Glutamatergic neuron (in vitro differentiated cells): Measurements from ENCODE around the gene PTPN11. TPM values are rescaled to one million over a fixed set of nuclear protein-coding genes. Genes with fewer than 3 reads are reported as not detected.

Experiments
- DNase-seq: peaks from one replicate; pipeline ENCODE4 v3.0.0; 2022
- H3K27ac Mint-ChIP-seq: one replicate; pipeline ENCODE4 v1.8.0; 2020; ENCODE audit warnings: mild to moderate bottlenecking, mixed read lengths, inconsistent platforms; ENCODE audit not compliant: unreplicated experiment
- H3K27me3 Mint-ChIP-seq: one replicate; pipeline ENCODE4 v1.8.0; 2020; ENCODE audit warnings: mild to moderate bottlenecking, moderate library complexity, mixed read lengths, inconsistent platforms; ENCODE audit not compliant: unreplicated experiment
- H3K36me3 Mint-ChIP-seq: one replicate; pipeline ENCODE4 v1.8.0; 2020; ENCODE audit warnings: mild to moderate bottlenecking, mixed read lengths, inconsistent platforms; ENCODE audit not compliant: unreplicated experiment
- H3K4me1 Mint-ChIP-seq: one replicate; pipeline ENCODE4 v1.8.0; 2020; ENCODE audit warnings: mild to moderate bottlenecking, low read depth, mixed read lengths, inconsistent platforms; ENCODE audit not compliant: unreplicated experiment
- H3K4me3 Mint-ChIP-seq: one replicate; pipeline ENCODE4 v1.8.0; 2020; ENCODE audit warnings: mild to moderate bottlenecking, mixed read lengths, inconsistent platforms; ENCODE audit not compliant: unreplicated experiment
- H3K9me3 Mint-ChIP-seq: one replicate; pipeline ENCODE4 v1.8.0; 2020; ENCODE audit warnings: mild to moderate bottlenecking, moderate library complexity, mixed read lengths, inconsistent platforms; ENCODE audit not compliant: unreplicated experiment
- total RNA-seq: library from RNA; stranded (reverse); fragmentation: NEBNext Ultra II Directional; extraction: Animal tissue kit (Norgen Biotek cat#: 25700); gene quantifications from one replicate; pipeline ENCODE4 v1.2.1, GENCODE V29; 2021; ENCODE audit not compliant: unreplicated experiment
- TF ChIP-seq, protein P1 (sequence below): fragments of 200-600 bp; sonication (generic); IDR thresholded peaks from one replicate; pipeline ENCODE4 v1.5.0; 2021; ENCODE audit not compliant: partially characterized antibody, unreplicated experiment

The PTPN11 gene
- total RNA-seq, 1 donor from 2014 or later, result 68.7 TPM

DNA sequence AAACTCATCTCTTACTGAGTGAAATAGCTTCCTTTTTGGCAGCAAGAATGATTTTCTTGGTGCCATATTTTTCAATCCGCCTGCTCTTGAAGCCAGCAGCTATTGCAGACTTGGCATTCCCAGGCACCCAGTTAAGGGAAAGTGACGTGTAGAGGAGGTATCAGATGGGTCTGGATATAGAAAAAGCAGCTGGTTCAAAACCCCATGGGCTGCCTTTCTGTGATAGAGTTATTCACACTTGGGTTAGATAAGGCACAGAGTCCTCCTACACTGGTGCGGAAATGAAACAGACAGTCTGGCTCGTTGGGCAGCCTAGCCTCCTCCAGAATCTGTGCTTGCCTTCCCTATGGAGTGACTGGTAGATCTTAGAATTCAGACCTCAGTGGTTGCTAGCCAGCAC, 62.2 kb downstream of the PTPN11 start:
- H3K9me3 Mint-ChIP-seq, result peaks cover 1% of the 10 kb centered on the region
- TF ChIP-seq, protein P1, sequence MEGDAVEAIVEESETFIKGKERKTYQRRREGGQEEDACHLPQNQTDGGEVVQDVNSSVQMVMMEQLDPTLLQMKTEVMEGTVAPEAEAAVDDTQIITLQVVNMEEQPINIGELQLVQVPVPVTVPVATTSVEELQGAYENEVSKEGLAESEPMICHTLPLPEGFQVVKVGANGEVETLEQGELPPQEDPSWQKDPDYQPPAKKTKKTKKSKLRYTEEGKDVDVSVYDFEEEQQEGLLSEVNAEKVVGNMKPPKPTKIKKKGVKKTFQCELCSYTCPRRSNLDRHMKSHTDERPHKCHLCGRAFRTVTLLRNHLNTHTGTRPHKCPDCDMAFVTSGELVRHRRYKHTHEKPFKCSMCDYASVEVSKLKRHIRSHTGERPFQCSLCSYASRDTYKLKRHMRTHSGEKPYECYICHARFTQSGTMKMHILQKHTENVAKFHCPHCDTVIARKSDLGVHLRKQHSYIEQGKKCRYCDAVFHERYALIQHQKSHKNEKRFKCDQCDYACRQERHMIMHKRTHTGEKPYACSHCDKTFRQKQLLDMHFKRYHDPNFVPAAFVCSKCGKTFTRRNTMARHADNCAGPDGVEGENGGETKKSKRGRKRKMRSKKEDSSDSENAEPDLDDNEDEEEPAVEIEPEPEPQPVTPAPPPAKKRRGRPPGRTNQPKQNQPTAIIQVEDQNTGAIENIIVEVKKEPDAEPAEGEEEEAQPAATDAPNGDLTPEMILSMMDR, result no peak
- H3K4me3 Mint-ChIP-seq, result no peak overlapping the region
- H3K36me3 Mint-ChIP-seq, result peaks cover 29% of the 10 kb centered on the region
- H3K27me3 Mint-ChIP-seq, result peaks cover 6% of the 10 kb centered on the region
- no peak for DNase-seq
- no peak overlapping the region for H3K27ac Mint-ChIP-seq
- H3K4me1 Mint-ChIP-seq, result no peaks in the 10 kb centered on the region

DNA sequence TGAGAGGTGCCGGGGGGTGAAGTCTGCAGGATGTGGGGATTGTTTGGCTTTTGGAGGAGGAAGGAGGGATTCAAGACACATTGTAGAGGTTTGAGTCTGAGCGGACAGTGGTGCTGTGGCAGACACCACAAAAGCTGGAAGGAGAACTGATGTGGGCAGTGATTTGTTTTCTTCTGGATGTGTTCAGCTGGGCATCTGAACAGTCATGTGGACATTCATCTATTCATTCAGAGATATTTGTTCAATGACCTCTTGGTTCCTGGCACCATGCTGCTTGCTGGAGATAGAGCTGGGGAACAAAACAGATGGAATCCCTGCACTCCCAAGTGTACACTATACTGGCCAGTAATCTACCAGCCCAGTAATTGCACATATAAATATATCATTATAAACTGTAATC, 64.0 kb downstream of the PTPN11 start:
- Mint-ChIP-seq H3K4me1 (peaks cover 3% of the 10 kb centered on the region), H3K27me3 (peaks cover 6% of the 10 kb centered on the region), H3K27ac (no peak overlapping the region), H3K36me3 (peaks cover 27% of the 10 kb centered on the region), H3K4me3 (no peak overlapping the region), H3K9me3 (peaks cover 1% of the 10 kb centered on the region)
- TF ChIP-seq, protein P1, result no peak
- no peak for DNase-seq

DNA sequence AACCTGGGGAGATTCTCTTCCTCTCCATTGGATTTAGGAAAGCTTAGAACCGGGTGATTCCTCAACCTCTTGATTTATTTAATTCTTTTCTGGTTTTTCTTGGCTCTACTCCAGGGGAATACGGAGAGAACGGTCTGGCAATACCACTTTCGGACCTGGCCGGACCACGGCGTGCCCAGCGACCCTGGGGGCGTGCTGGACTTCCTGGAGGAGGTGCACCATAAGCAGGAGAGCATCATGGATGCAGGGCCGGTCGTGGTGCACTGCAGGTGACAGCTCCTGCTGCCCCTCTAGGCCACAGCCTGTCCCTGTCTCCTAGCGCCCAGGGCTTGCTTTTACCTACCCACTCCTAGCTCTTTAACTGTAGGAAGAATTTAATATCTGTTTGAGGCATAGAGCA, 67.6 kb downstream of the PTPN11 start:
- TF ChIP-seq, protein P1, result no peak
- H3K9me3 Mint-ChIP-seq, result peaks cover 1% of the 10 kb centered on the region
- peaks cover 4% of the 10 kb centered on the region for H3K27me3 Mint-ChIP-seq
- H3K4me3 Mint-ChIP-seq, result no peak overlapping the region
- H3K36me3 Mint-ChIP-seq, result peaks cover 7% of the 10 kb centered on the region
- no peak overlapping the region for H3K27ac Mint-ChIP-seq
- no peak for DNase-seq
- peaks cover 3% of the 10 kb centered on the region for H3K4me1 Mint-ChIP-seq

DNA sequence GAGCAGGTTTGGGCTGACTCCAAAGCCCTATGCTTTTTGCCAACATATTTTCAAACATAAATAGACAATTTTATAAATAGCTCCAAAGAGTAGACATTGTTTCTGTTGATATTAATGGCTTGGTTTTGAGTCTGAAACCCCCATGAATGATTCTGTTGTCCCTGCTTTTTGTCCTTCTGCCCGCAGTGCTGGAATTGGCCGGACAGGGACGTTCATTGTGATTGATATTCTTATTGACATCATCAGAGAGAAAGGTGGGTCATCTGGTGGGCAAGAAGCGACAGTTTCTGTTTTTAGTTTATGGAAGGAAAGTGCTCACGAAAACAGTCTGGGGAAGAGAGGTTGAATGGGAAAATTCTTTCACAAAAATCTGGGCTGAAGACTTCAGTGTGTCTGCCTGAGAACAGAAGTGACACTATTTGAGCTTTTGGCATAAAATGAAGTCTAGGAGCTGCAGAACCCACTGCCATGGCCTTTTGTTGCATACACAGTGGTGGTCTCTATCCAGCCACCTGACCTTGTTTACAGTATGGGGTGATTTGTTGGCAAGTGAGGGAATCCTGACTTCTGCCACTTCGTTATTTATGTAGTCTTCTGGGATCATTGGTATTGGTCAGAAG, 69.6 kb downstream of the PTPN11 start:
- TF ChIP-seq, protein P1, result no peak
- no peak for DNase-seq
- no peak overlapping the region for H3K4me3 Mint-ChIP-seq
- peaks cover 4% of the 10 kb centered on the region for H3K36me3 Mint-ChIP-seq
- peaks cover 3% of the 10 kb centered on the region for H3K27me3 Mint-ChIP-seq
- peaks cover under 1% of the 10 kb centered on the region for H3K9me3 Mint-ChIP-seq
- H3K4me1 Mint-ChIP-seq, result peaks cover 3% of the 10 kb centered on the region
- no peak overlapping the region for H3K27ac Mint-ChIP-seq

DNA sequence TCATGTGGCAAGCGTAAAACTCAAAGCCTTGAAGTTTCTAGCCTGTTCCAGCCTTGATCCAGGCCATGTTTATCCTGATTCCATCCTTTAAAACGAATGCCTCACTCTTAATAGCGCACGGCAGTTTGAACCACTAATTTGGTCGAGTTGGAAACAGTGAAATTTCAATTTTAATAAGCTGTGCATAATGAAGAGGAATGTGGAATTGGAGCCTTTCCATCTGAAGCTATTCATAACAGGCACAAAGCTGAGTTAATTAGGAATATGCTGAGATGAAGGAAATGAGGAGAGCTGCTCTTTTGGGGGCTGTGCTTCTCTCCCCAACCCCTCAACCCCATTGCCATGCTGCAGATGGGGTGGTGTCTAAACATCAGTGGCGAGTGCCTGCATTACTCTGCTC, 70.7 kb downstream of the PTPN11 start:
- Mint-ChIP-seq H3K4me1 (peaks cover 3% of the 10 kb centered on the region), H3K4me3 (no peak overlapping the region), H3K9me3 (no peaks in the 10 kb centered on the region), H3K27me3 (no peaks in the 10 kb centered on the region), H3K27ac (no peak overlapping the region), H3K36me3 (peaks cover under 1% of the 10 kb centered on the region)
- TF ChIP-seq, protein P1, result no peak
- no peak for DNase-seq
